GM18511 (cell line): ENCODE data around the gene IRF5.
"Not testable (repeated sequence)": the region's sequence is repeated elsewhere in the genome, so short reads cannot be mapped to it uniquely, and the experiment has no call there.

Experiments
- ATAC-seq: cut with Tn5 transposase; IDR thresholded peaks from one replicate; pipeline ENCODE4 v1.9.1; 2021; ENCODE audit warnings: mild to moderate bottlenecking, moderate library complexity; ENCODE audit not compliant: unreplicated experiment

The IRF5 gene

GRCh38 chr7:128906001-128906765 is 31.5 kb upstream of the IRF5 start:
- ATAC-seq: no peak

- ATAC-seq: no peak
Measured at GRCh38 chr7:128906766-128907559, 30.8 kb upstream of the IRF5 start.

GRCh38 chr7:128908750-128909624 is 28.7 kb upstream of the IRF5 start:
- ATAC-seq: no peak

- ATAC-seq: no peak
Measured at GRCh38 chr7:128909625-128910568, 27.8 kb upstream of the IRF5 start.

DNA sequence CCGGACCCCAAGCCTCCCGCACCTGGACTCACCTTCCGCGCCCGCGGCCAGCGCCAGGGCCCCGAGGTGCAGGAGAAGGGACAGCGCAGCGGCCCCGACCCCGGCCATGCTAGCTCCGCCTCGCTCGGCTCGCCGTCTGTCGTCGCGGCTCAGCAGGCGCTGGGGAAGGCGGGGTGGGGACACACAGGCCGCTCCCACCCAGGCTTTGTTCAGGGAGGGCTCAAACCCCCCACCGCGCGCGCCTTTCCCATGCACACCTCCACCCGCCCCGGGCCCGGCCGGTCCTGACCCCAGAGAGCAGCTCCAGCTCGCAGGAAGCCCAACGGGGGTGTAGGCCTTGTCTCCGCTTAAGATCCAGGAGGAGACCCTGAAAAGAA is 27.2 kb upstream of the IRF5 start, which contains the start of gene KCP:
TSS of gene KCP (minus strand) at position 141 of the 377 bp plus-strand sequence. CDS start at position 108, 33 bp downstream.
- no peak for ATAC-seq

DNA sequence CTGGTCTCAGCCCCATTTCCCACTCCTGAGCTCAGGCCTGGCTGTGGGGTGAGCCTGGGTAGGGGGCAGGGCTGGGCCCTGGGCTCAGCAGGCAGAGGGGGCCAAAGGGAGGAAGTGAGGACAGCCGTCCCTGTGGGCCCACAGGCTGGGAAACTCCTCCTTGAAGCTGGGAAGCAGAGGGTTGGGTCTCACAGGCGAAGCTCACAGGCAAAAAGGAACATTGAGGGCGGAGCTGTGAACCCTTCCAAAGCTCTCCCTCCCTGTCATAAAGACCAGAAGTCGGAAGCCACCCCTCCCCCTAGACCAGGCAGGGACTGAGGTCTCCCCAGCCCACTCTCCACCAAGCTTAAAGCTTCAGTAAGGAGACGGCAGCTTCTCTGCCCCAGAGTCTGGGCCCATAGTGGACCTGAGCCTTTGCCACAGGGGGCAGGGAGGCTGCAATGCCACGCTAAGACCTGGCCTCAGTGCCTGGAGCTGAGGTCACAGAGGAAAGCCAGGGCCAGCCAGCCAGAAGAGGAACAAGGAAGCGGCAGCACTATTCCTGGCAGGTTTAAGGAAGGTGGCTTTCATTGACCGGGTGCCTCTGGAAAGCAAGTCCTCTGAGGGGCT is 26.2 kb upstream of the IRF5 start:
- ATAC-seq: no peak

GRCh38 chr7:128912281-128912680 is 25.4 kb upstream of the IRF5 start:
- ATAC-seq: no peak

DNA sequence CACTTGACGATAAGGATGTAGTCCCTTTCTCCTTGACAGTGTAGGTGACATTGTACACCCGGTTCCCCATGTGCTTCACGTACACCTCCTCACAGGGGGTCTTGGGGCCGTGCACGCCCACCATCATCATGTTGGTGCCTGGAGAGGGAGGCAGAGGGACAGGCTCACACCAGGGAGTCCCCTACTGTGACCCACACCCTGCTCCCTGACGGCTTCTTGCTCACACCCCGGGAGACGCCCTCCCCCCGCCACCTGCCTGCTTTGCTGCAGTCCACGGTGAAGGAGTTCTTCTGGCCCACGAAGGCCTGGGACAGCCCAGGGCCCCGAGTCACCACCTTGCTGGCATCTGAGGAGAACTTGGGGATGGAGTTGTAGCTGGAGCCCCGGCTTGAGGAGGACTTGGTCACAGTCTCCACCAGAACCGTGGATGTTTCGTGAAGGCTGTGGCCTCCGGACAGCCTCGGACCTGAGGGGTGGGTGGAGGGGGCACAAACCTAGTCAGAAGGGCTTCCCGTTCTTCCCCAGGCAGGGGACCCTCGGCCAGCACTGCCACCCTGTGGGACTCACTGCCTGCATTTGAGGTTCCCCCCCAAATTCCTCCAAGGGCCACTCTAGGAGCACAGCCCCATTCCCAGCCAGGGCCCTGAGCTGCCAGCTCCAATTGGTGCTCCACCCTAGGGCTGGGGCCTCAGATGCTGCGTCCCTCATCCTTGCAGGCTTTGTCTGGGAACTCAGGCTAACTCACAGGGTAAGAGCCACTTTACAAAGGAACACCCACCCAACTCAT is 24.8 kb upstream of the IRF5 start:
- ATAC-seq: not testable (repeated sequence)

- no peak for ATAC-seq
Measured at GRCh38 chr7:128913870-128914565, 23.7 kb upstream of the IRF5 start.

GRCh38 chr7:128914566-128915151 is 23.1 kb upstream of the IRF5 start:
- no peak for ATAC-seq

- ATAC-seq: no peak
Measured at GRCh38 chr7:128915271-128915819, 22.4 kb upstream of the IRF5 start.

GRCh38 chr7:128915841-128916642 is 21.7 kb upstream of the IRF5 start:
- no peak for ATAC-seq

GRCh38 chr7:128916643-128916915 is 21.1 kb upstream of the IRF5 start:
- no peak for ATAC-seq

DNA sequence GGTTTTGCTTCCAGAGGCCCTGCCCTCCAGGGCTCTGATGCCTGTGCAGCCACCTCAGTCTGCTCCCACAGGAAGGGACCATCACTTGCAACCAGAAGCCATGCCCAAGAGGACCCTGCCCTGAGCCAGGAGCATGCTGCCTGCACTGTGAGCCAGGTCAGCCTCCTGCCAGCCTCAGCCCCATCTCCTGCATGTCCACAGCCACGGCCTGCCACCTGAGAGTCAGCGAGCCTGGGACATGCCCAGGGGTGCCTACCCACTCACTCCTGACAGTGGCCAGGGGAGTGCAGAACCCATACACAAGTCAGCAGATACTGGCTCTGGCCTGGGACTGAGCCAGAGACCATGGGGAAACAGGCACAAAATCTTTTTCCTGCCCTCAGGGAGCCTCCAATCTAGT is 20.6 kb upstream of the IRF5 start:
- no peak for ATAC-seq

GRCh38 chr7:128918016-128918665 is 19.6 kb upstream of the IRF5 start:
- no peak for ATAC-seq

- no peak for ATAC-seq
Measured at GRCh38 chr7:128919241-128919640, 18.5 kb upstream of the IRF5 start.
